ENCODE results near the gene MYBPC3. TPM values are rescaled to one million over a fixed set of nuclear protein-coding genes. Genes with fewer than 3 reads are reported as not detected.

Gene MYBPC3
- polyA plus RNA-seq, 4 donors, result 0.05 to 0.14 (median 0.08) TPM; not detected in 1

- no peak for DNase-seq (ENCODE audit: low read depth in 4 of 4, low spot score in 2 of 4)
Measured at GRCh38 chr11:47387944-47388696, 35.6 kb upstream of the MYBPC3 start.

GRCh38 chr11:47384498-47384897, 32.0 kb upstream of the MYBPC3 start:
- DNase-seq (ENCODE audit: low read depth in 4 of 4, low spot score in 2 of 4), result no peak

- no peak for DNase-seq (ENCODE audit: low read depth in 4 of 4, low spot score in 2 of 4)
Measured at GRCh38 chr11:47383071-47383470, 30.6 kb upstream of the MYBPC3 start.

GRCh38 chr11:47380078-47380477, 27.6 kb upstream of the MYBPC3 start:
- no peak for DNase-seq (ENCODE audit: low read depth in 4 of 4, low spot score in 2 of 4)

- DNase-seq (ENCODE audit: low read depth in 4 of 4, low spot score in 2 of 4), result no peak
Measured at GRCh38 chr11:47379317-47379716, 26.8 kb upstream of the MYBPC3 start.

GRCh38 chr11:47378836-47379170, 26.3 kb upstream of the MYBPC3 start:
- no peak for DNase-seq (ENCODE audit: low read depth in 4 of 4, low spot score in 2 of 4)

GRCh38 chr11:47378010-47378835, 25.7 kb upstream of the MYBPC3 start, which contains the start of gene SPI1:
SPI1 (minus strand) TSS chr11:47378547; CDS start chr11:47378353, 194 bp downstream.
- no peak for DNase-seq (ENCODE audit: low read depth in 4 of 4, low spot score in 2 of 4)

- no peak for DNase-seq (ENCODE audit: low read depth in 4 of 4, low spot score in 2 of 4)
Measured at GRCh38 chr11:47377571-47378009, 25.1 kb upstream of the MYBPC3 start.

GRCh38 chr11:47376525-47377371, 24.2 kb upstream of the MYBPC3 start:
- DNase-seq (ENCODE audit: low read depth in 4 of 4, low spot score in 2 of 4), result no peak

GRCh38 chr11:47376107-47376524, 23.6 kb upstream of the MYBPC3 start:
- DNase-seq (ENCODE audit: low read depth in 4 of 4, low spot score in 2 of 4), result no peak

GRCh38 chr11:47375546-47376085, 23.1 kb upstream of the MYBPC3 start:
- DNase-seq (ENCODE audit: low read depth in 4 of 4, low spot score in 2 of 4), result no peak

- no peak for DNase-seq (ENCODE audit: low read depth in 4 of 4, low spot score in 2 of 4)
Measured at GRCh38 chr11:47375020-47375419, 22.5 kb upstream of the MYBPC3 start.

- no peak for DNase-seq (ENCODE audit: low read depth in 4 of 4, low spot score in 2 of 4)
Measured at GRCh38 chr11:47374720-47375019, 22.2 kb upstream of the MYBPC3 start.

GRCh38 chr11:47373876-47374719, 21.6 kb upstream of the MYBPC3 start:
- peak in 2 of 4 donors; percentile 39 to 46 for DNase-seq (ENCODE audit: low read depth in 4 of 4, low spot score in 2 of 4)

GRCh38 chr11:47372422-47372821, 19.9 kb upstream of the MYBPC3 start:
- DNase-seq (ENCODE audit: low read depth in 4 of 4, low spot score in 2 of 4), result no peak

GRCh38 chr11:47369676-47370075, 17.2 kb upstream of the MYBPC3 start:
- DNase-seq (ENCODE audit: low read depth in 4 of 4, low spot score in 2 of 4), result no peak

- no peak for DNase-seq (ENCODE audit: low read depth in 4 of 4, low spot score in 2 of 4)
Measured at GRCh38 chr11:47366020-47366490, 13.6 kb upstream of the MYBPC3 start.

GRCh38 chr11:47361419-47361818, 8.9 kb upstream of the MYBPC3 start:
- no peak for DNase-seq (ENCODE audit: low read depth in 4 of 4, low spot score in 2 of 4)

- DNase-seq (ENCODE audit: low read depth in 4 of 4, low spot score in 2 of 4), result no peak
Measured at GRCh38 chr11:47360341-47360740, 7.8 kb upstream of the MYBPC3 start.

GRCh38 chr11:47359586-47359985, 7.1 kb upstream of the MYBPC3 start:
- no peak for DNase-seq (ENCODE audit: low read depth in 4 of 4, low spot score in 2 of 4)

All from left renal cortex interstitium (tissue), 4 donors.